GM19099 (cell line): ENCODE data around the gene HMG20B.

Experiments used
- POLR2A ChIP-seq: IDR thresholded peaks from 3 replicates; pipeline ENCODE4 v1.6.1; 2011; ENCODE audit warnings: low read depth; ENCODE audit not compliant: insufficient read length; ENCODE audit errors: extremely low read depth

The HMG20B gene

GRCh38 chr19:3572855-3573161 lies at the start of gene HMG20B:
Gene HMG20B (plus strand): TSS chr19:3572944. CDS start chr19:3573310, 366 bp downstream.
- peak; percentile 11 for TF ChIP-seq POLR2A

DNA sequence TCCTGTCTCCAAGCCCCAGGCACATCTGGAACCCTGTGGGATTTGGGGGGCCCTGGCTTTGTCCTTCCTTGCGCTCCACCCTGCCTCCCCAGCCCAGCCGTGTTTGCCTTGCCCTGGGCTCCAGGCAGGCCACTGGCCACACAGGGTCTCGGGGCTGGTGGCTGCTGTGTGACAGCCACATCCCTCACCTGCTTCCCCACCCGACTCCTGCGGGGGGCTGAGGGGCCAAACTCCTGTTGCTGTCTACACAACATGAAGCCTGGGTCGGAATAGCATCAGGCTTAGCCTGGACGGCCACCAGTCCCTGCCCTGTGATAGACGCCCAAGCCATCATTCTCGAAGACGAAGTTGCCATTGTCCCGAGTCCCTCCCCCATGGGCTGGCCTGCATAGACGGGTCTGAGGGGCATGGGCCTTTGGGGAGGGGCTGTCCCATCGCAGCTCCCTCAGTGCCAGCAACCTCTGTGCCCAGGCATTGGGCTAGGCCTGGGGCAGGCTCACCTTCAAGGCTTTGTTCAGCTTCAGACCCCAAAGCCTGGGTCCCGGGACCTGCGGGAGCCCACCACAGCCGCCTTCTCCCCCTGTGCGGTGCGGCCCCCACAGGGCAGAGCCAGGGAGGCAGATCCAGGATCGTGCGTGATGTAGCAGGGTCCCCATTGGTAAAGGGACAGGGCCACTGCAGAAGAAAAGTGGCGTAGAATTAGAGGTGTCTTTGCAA lies 49.2 kb upstream of the HMG20B start:
- TF ChIP-seq POLR2A = no peak

DNA sequence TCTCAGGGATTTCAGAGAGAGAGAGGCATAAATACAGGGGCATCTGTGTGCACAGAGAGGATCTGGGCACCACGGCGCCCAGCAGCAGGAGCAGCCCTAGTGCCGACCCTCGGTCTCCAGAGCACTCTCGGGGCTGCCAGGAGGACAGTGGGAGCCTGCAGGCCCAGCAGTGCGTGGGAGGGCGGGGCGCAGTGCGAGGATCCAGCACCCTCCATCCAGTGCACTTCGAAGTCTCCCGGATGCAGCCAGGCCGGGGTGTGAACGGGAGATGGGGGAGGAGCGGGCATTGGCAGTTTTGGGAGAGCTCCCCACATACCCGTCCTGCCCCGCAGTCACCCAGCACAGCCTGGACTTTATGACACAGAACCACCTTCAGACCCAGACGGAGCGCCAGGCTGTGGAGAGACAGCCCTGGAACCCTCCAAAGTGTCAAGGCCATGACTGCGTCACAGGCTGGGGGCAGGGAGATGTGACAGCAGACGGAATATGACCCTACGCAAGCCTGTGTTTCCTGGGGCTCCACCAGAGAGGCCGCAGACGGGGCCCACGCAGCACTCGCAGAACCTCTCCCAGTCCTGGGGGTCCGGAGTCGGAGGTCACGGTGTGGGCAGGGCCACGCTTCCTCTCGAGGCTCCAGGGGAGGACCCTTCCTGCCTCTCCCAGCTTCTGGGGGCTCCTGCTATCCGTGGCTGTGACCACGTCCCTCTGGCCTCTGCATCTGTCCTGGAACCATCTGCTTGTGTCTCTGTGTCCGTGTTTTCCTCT lies 48.5 kb upstream of the HMG20B start:
- no peak for TF ChIP-seq POLR2A

GRCh38 chr19:3524904-3525451 lies 47.8 kb upstream of the HMG20B start:
- no peak for TF ChIP-seq POLR2A

DNA sequence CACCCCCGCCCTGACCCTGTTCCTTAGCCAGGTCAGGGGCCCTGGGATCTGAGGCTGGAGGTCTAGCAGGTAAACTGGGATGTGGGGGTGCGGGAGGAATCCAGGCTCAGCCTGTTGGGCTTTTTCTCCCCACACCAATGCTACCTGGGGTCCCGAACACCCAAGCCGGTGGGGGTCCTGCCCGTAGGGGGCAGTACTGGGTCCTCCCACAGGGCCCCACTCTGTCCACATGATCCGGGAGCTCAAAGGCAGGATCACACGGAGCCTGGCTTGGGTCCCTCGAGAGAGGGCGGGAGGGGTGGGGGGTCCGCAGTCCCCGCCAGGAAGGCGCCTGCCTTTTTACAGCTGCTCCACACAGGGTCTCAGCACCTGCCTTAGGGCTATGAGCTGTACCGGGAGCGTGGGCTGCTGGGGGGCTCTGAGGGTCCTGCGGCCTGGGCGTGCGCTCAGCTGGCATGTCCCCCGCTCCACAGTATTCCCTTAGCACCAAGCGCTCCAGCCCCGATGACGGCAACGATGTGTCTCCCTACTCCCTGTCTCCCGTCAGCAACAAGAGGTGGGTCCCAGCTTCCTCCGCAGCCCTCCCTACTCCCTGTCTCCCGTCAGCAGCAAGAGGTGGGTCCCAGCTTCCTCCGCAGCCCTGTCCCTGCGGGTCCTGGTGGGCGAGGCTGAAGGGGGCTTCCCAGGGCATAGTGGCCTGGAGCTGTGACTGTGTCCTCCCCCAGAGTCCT lies 46.1 kb upstream of the HMG20B start:
- no peak for TF ChIP-seq POLR2A

GRCh38 chr19:3527238-3527910 lies 45.4 kb upstream of the HMG20B start:
- no peak for TF ChIP-seq POLR2A

- no peak for TF ChIP-seq POLR2A
These were observed 44.7 kb upstream of the HMG20B start for GRCh38 chr19:3528080-3528479.

- TF ChIP-seq POLR2A = no peak
These were observed 44.1 kb upstream of the HMG20B start for GRCh38 chr19:3528539-3529211.

DNA sequence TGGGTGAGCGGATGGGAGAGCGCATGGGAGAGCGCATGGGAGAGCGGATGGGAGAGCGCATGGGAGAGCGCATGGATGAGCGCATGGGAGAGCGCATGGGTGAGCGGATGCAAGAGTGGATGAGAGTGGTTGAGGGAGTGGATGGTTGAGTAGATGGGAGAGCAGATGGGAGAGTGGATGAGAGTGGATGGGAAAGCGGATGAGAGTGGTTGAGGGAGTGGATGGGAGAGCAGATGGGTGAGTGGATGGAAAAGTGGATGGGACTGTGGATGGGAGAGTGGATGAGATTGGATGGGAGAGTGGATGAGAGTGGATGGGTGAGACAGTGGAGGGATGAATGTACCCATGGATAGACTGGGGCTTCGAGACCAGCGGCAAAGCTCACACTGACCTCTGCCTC lies 42.4 kb upstream of the HMG20B start:
- no peak for TF ChIP-seq POLR2A

DNA sequence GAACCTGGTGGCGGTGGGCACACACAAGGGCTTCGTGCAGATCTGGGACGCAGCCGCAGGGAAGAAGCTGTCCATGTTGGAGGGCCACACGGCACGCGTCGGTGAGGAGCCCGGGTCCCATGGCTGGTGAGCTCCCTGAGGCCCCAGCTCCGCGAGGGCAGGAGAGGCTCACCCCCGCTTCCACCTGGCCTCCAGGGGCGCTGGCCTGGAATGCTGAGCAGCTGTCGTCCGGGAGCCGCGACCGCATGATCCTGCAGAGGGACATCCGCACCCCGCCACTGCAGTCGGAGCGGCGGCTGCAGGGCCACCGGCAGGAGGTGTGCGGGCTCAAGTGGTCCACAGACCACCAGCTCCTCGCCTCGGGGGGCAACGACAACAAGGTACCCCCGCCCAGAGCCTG lies 41.0 kb upstream of the HMG20B start:
- no peak for TF ChIP-seq POLR2A

DNA sequence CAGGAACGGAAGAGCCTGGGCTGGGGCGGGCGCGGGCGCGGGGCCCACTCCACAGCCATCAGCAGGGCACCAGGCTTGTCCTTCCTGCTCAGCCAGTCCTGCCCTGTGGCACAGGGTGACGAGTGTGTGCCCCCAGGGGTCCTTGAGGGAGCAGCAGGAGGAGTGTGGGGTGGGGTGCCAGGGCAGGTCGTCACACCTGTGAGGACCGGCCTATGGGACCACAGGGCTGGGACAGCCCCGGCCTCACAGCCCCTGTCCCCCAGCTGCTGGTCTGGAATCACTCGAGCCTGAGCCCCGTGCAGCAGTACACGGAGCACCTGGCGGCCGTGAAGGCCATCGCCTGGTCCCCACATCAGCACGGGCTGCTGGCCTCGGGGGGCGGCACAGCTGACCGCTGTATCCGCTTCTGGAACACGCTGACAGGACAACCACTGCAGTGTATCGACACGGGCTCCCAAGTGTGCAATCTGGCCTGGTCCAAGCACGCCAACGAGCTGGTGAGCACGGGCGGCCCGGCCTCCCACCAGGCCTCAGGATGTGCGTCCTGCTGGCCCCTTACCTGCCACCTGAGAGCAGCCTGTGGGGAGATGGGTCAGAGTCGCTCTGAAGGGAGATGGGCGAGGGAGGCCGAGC lies 40.5 kb upstream of the HMG20B start:
- TF ChIP-seq POLR2A = no peak

GRCh38 chr19:3533033-3533432 lies 39.7 kb upstream of the HMG20B start:
- no peak for TF ChIP-seq POLR2A

- no peak for TF ChIP-seq POLR2A
These were observed 39.1 kb upstream of the HMG20B start for GRCh38 chr19:3533563-3534216.
